GM18511 (cell line): ENCODE results near the gene APC.

ENCODE experiments used
- ATAC-seq: cut with Tn5 transposase; IDR thresholded peaks from one replicate; pipeline ENCODE4 v1.9.1; 2021; ENCODE audit warnings: mild to moderate bottlenecking, moderate library complexity; ENCODE audit not compliant: unreplicated experiment

APC gene

DNA sequence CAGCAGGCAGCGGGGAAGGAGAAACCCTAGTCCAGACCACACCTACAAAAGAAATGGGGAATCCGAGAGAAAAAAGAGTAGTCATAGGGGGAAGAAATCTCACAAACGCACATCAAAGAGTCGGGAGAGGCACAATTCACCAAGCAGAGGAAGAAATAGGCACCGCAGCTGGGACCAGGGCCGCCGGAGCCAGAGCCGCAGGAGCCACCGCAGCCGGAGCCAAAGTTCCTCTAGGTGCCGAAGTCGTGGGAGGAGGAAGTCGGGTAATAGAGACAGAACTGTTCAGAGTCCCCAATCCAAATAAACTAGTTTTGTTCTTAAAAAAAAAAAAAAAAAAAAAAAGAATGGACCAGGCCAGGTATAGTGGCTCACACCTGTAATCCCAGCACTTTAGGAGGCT, 155.1 kb downstream of the APC start:
- ATAC-seq, result no peak

- no peak for ATAC-seq
These were observed 158.0 kb downstream of the APC start for GRCh38 chr5:112895682-112896081.
